Measurements from ENCODE around the gene DHRS9. TPM values are rescaled to one million over a fixed set of nuclear protein-coding genes. Genes with fewer than 3 reads are reported as not detected.
"Not testable (repeated sequence)": the region's sequence is repeated elsewhere in the genome, so short reads cannot be mapped to it uniquely, and the experiment has no call there.

Gene DHRS9
- total RNA-seq, 1 donor: 0.42 TPM

- peaks cover 5% of the 10 kb centered on the region for H3K9me3 ChIP-seq (ENCODE audit: low read depth, low read length)
- H3K4me1 ChIP-seq (ENCODE audit: insufficient read depth, low read length): peaks cover 14% of the 10 kb centered on the region
Measured at GRCh38 chr2:169047256-169048250, 21.8 kb upstream of the DHRS9 start.

GRCh38 chr2:169049142-169049541, 20.2 kb upstream of the DHRS9 start:
- Histone ChIP-seq H3K9me3 (ENCODE audit: low read depth, low read length) (peaks cover 2% of the 10 kb centered on the region), H3K4me3 (ENCODE audit: low read length) (no peak overlapping the region), H3K4me1 (ENCODE audit: insufficient read depth, low read length) (peaks cover 14% of the 10 kb centered on the region), H3K27me3 (ENCODE audit: insufficient read depth, low read length) (no peaks in the 10 kb centered on the region)

More at GRCh38 chr2:169047256-169048250, 21.8 kb upstream of the DHRS9 start:
- Histone ChIP-seq H3K27me3 (ENCODE audit: insufficient read depth, low read length) (no peaks in the 10 kb centered on the region), H3K4me3 (ENCODE audit: low read length) (no peak overlapping the region)

GRCh38 chr2:169050476-169051240, 18.7 kb upstream of the DHRS9 start:
- Histone ChIP-seq H3K4me3 (ENCODE audit: low read length) (no peak overlapping the region), H3K27me3 (ENCODE audit: insufficient read depth, low read length) (no peaks in the 10 kb centered on the region), H3K4me1 (ENCODE audit: insufficient read depth, low read length) (peaks cover 14% of the 10 kb centered on the region), H3K9me3 (ENCODE audit: low read depth, low read length) (peaks cover 14% of the 10 kb centered on the region)

- peaks cover 19% of the 10 kb centered on the region for H3K9me3 ChIP-seq (ENCODE audit: low read depth, low read length)
- not testable (repeated sequence) for H3K27me3 ChIP-seq (ENCODE audit: insufficient read depth, low read length); H3K4me3 ChIP-seq (ENCODE audit: low read length); H3K4me1 ChIP-seq (ENCODE audit: insufficient read depth, low read length)
Measured at GRCh38 chr2:169054575-169054974, 14.8 kb upstream of the DHRS9 start.

- not testable (repeated sequence) for H3K27me3 ChIP-seq (ENCODE audit: insufficient read depth, low read length); H3K4me3 ChIP-seq (ENCODE audit: low read length); H3K9me3 ChIP-seq (ENCODE audit: low read depth, low read length)
- peaks cover 34% of the 10 kb centered on the region for H3K4me1 ChIP-seq (ENCODE audit: insufficient read depth, low read length)
Measured at GRCh38 chr2:169064199-169064598, 5.2 kb upstream of the DHRS9 start.

- Histone ChIP-seq H3K4me3 (ENCODE audit: low read length) (no peak overlapping the region), H3K27me3 (ENCODE audit: insufficient read depth, low read length) (no peaks in the 10 kb centered on the region), H3K9me3 (ENCODE audit: low read depth, low read length) (no peaks in the 10 kb centered on the region), H3K4me1 (ENCODE audit: insufficient read depth, low read length) (peaks cover 46% of the 10 kb centered on the region)
Measured at GRCh38 chr2:169065422-169065821, 3.9 kb upstream of the DHRS9 start.

GRCh38 chr2:169065864-169066517, 3.4 kb upstream of the DHRS9 start:
- H3K4me3 ChIP-seq (ENCODE audit: low read length): no peak overlapping the region
- no peaks in the 10 kb centered on the region for H3K27me3 ChIP-seq (ENCODE audit: insufficient read depth, low read length)
- peaks cover 51% of the 10 kb centered on the region for H3K4me1 ChIP-seq (ENCODE audit: insufficient read depth, low read length)
- no peaks in the 10 kb centered on the region for H3K9me3 ChIP-seq (ENCODE audit: low read depth, low read length)

- Histone ChIP-seq H3K9me3 (ENCODE audit: low read depth, low read length) (no peaks in the 10 kb centered on the region), H3K4me3 (ENCODE audit: low read length) (no peak overlapping the region), H3K27me3 (ENCODE audit: insufficient read depth, low read length) (no peaks in the 10 kb centered on the region), H3K4me1 (ENCODE audit: insufficient read depth, low read length) (peaks cover 57% of the 10 kb centered on the region)
Measured at GRCh38 chr2:169066897-169067296, 2.5 kb upstream of the DHRS9 start.

- H3K4me1 ChIP-seq (ENCODE audit: insufficient read depth, low read length): peaks cover 81% of the 10 kb centered on the region
- no peaks in the 10 kb centered on the region for H3K9me3 ChIP-seq (ENCODE audit: low read depth, low read length)
- H3K27me3 ChIP-seq (ENCODE audit: insufficient read depth, low read length): no peaks in the 10 kb centered on the region
- peak overlapping the region; percentile 18 for H3K4me3 ChIP-seq (ENCODE audit: low read length)
Measured at GRCh38 chr2:169069833-169070232, 470 bp downstream of the DHRS9 start.

- Histone ChIP-seq H3K9me3 (ENCODE audit: low read depth, low read length) (no peaks in the 10 kb centered on the region), H3K4me3 (ENCODE audit: low read length) (no peak overlapping the region), H3K4me1 (ENCODE audit: insufficient read depth, low read length) (peaks cover 75% of the 10 kb centered on the region), H3K27me3 (ENCODE audit: insufficient read depth, low read length) (no peaks in the 10 kb centered on the region)
Measured at GRCh38 chr2:169071455-169071854, 2.1 kb downstream of the DHRS9 start.

- no peaks in the 10 kb centered on the region for H3K9me3 ChIP-seq (ENCODE audit: low read depth, low read length)
- no peaks in the 10 kb centered on the region for H3K27me3 ChIP-seq (ENCODE audit: insufficient read depth, low read length)
- no peak overlapping the region for H3K4me3 ChIP-seq (ENCODE audit: low read length)
- peaks cover 66% of the 10 kb centered on the region for H3K4me1 ChIP-seq (ENCODE audit: insufficient read depth, low read length)
Measured at GRCh38 chr2:169072163-169072925, 3.0 kb downstream of the DHRS9 start.

GRCh38 chr2:169073211-169073962, 4.0 kb downstream of the DHRS9 start:
- Histone ChIP-seq H3K9me3 (ENCODE audit: low read depth, low read length) (no peaks in the 10 kb centered on the region), H3K4me3 (ENCODE audit: low read length) (no peak overlapping the region), H3K4me1 (ENCODE audit: insufficient read depth, low read length) (peaks cover 66% of the 10 kb centered on the region), H3K27me3 (ENCODE audit: insufficient read depth, low read length) (no peaks in the 10 kb centered on the region)

- Histone ChIP-seq H3K9me3 (ENCODE audit: low read depth, low read length) (no peaks in the 10 kb centered on the region), H3K4me3 (ENCODE audit: low read length) (no peak overlapping the region), H3K4me1 (ENCODE audit: insufficient read depth, low read length) (peaks cover 65% of the 10 kb centered on the region), H3K27me3 (ENCODE audit: insufficient read depth, low read length) (no peaks in the 10 kb centered on the region)
Measured at GRCh38 chr2:169073963-169074751, 4.8 kb downstream of the DHRS9 start.

All from mononuclear cell (primary cell).